Adrenal gland (tissue), 5 donors: Measurements from ENCODE around the gene NUP93.

Experiments used
- POLR2A ChIP-seq, 2 donors: fragments of 450-650 bp; IDR thresholded peaks; one replicate each; pipeline ENCODE4 v1.6.1; 2017; ENCODE audit warnings: antibody characterized with exemption in 2 of 2, mild to moderate bottlenecking in 2 of 2, moderate library complexity in 1 of 2
- TF ChIP-seq, protein P1 (sequence below), 6 experiments: fragments of 450-650 bp in 4 of 6; fragments of 200-600 bp in 2 of 6; sonication (generic) in 1 of 6; IDR thresholded peaks; 1 replicate in 5 of 6; 2 replicates in 1 of 6; pipeline versions ENCODE4 v1.5.1 to v1.8.0; 2016 to 2021; ENCODE audit warnings: antibody characterized with exemption in 6 of 6, mild to moderate bottlenecking in 2 of 6, moderate library complexity in 1 of 6
- donor health status: DM: no; HTN: no; CAD: no.

DNA sequence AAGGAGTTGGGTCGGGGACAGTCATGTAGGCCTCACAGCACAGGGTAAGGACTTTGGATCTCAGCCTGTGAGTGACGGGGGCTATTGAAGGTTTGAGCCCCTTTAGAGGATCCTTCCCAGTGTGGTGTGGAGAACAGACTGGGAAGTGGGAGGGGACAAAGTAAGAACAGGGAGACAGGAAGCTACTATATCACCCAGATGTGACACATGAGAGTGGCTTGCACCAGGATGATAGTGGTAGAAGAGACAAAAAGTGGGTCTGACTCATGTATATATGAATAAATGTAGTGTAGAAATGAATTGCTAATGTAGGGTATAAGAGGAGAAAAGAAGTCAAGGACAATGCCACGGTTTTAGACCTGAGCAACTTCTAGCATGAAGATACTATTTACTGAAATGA is 4.5 kb downstream of the NUP93 start:
- TF ChIP-seq, protein P1, sequence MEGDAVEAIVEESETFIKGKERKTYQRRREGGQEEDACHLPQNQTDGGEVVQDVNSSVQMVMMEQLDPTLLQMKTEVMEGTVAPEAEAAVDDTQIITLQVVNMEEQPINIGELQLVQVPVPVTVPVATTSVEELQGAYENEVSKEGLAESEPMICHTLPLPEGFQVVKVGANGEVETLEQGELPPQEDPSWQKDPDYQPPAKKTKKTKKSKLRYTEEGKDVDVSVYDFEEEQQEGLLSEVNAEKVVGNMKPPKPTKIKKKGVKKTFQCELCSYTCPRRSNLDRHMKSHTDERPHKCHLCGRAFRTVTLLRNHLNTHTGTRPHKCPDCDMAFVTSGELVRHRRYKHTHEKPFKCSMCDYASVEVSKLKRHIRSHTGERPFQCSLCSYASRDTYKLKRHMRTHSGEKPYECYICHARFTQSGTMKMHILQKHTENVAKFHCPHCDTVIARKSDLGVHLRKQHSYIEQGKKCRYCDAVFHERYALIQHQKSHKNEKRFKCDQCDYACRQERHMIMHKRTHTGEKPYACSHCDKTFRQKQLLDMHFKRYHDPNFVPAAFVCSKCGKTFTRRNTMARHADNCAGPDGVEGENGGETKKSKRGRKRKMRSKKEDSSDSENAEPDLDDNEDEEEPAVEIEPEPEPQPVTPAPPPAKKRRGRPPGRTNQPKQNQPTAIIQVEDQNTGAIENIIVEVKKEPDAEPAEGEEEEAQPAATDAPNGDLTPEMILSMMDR (IDR thresholded peaks at IDR 0.05), result no peak
- TF ChIP-seq POLR2A (IDR thresholded peaks at IDR 0.05), result no peak
